ENCODE measurements around the gene OR2V1. TPM values are rescaled to one million over a fixed set of nuclear protein-coding genes. Genes with fewer than 3 reads are reported as not detected.

The OR2V1 gene
- polyA plus RNA-seq, 1 donor (not counting 4 experiments of a cell fraction or from before 2014, with no cell fraction given), result not detected

- Histone ChIP-seq H3K27me3 (ENCODE audit: control insufficient read depth, extremely low read depth, insufficient read depth, low read length) (no peaks in the 10 kb centered on the region), H3K79me2 (ENCODE audit: control insufficient read depth, insufficient read depth, low read length) (no peaks in the 10 kb centered on the region), H3K36me3 (ENCODE audit: control insufficient read depth in 2 of 2, extremely low read depth in 1 of 2, insufficient read depth in 2 of 2, low read length in 2 of 2) (no peaks in the 10 kb centered on the region), H3K9me3 (ENCODE audit: control insufficient read depth, low read depth, low read length) (no peaks in the 10 kb centered on the region), H4K20me1 (ENCODE audit: control insufficient read depth, extremely low read depth, insufficient read depth, low read length) (no peaks in the 10 kb centered on the region), H3K9me1 (ENCODE audit: control insufficient read depth, extremely low read depth, insufficient read depth, low read length) (no peaks in the 10 kb centered on the region), H3K4me2 (ENCODE audit: control insufficient read depth, extremely low read depth, insufficient read depth, low read depth, low read length) (no peak overlapping the region), H3K27ac (ENCODE audit: control insufficient read depth, insufficient read depth, low read length) (no peak overlapping the region), H3K4me1 (ENCODE audit: control insufficient read depth, extremely low read depth, insufficient read depth, low read length) (peaks cover 12% of the 10 kb centered on the region), H3K4me3 (ENCODE audit: control insufficient read depth in 2 of 3, extremely low read depth in 1 of 3, insufficient read depth in 2 of 3, low read depth in 1 of 3, low read length in 3 of 3) (no peak overlapping the region), H3K9ac (ENCODE audit: control insufficient read depth, extremely low read depth, insufficient read depth, low read length) (no peak overlapping the region), H2AFZ (ENCODE audit: control insufficient read depth, low read length) (no peak overlapping the region)
- dilution Hi-C loops (cut with MboI; ENCODE audit: extremely low pct_ligation_motif_present, low sequenced_read_pairs), result no loop called here
- DNase-seq (ENCODE audit: low read depth, low spot score) (no peak), FAIRE-seq (no peak)
- TF ChIP-seq CTCF (optimal IDR thresholded peaks at IDR 0.05 in 1 of 3, IDR thresholded peaks at IDR 0.05 in 1 of 3, conservative IDR thresholded peaks at IDR 0.05 in 1 of 3; ENCODE audit: extremely low read depth in 1 of 3, insufficient read depth in 2 of 3, low read length in 3 of 3) (no peak), EZH2 (IDR thresholded peaks at IDR 0.05; ENCODE audit: low read length) (no peak)
These were observed 27.9 kb upstream of the OR2V1 start for GRCh38 chr5:181158869-181159268.

- H3K9me1 ChIP-seq (ENCODE audit: control insufficient read depth, extremely low read depth, insufficient read depth, low read length), result no peaks in the 10 kb centered on the region
- H3K79me2 ChIP-seq (ENCODE audit: control insufficient read depth, insufficient read depth, low read length), result no peaks in the 10 kb centered on the region
- no peak overlapping the region for H2AFZ ChIP-seq (ENCODE audit: control insufficient read depth, low read length)
- no peak overlapping the region for H3K9ac ChIP-seq (ENCODE audit: control insufficient read depth, extremely low read depth, insufficient read depth, low read length)
- no peaks in the 10 kb centered on the region for H3K27me3 ChIP-seq (ENCODE audit: control insufficient read depth, extremely low read depth, insufficient read depth, low read length)
- DNase-seq (ENCODE audit: low read depth, low spot score), result no peak
- H3K4me1 ChIP-seq (ENCODE audit: control insufficient read depth, extremely low read depth, insufficient read depth, low read length), result peaks cover 12% of the 10 kb centered on the region
- H3K9me3 ChIP-seq (ENCODE audit: control insufficient read depth, low read depth, low read length), result no peaks in the 10 kb centered on the region
- TF ChIP-seq CTCF (optimal IDR thresholded peaks at IDR 0.05 in 1 of 3, IDR thresholded peaks at IDR 0.05 in 1 of 3, conservative IDR thresholded peaks at IDR 0.05 in 1 of 3; ENCODE audit: extremely low read depth in 1 of 3, insufficient read depth in 2 of 3, low read length in 3 of 3) (no peak), EZH2 (IDR thresholded peaks at IDR 0.05; ENCODE audit: low read length) (no peak)
- dilution Hi-C loops (cut with MboI; ENCODE audit: extremely low pct_ligation_motif_present, low sequenced_read_pairs), result no loop called here
- no peaks in the 10 kb centered on the region for H3K36me3 ChIP-seq (ENCODE audit: control insufficient read depth in 2 of 2, extremely low read depth in 1 of 2, insufficient read depth in 2 of 2, low read length in 2 of 2)
- H3K4me3 ChIP-seq (ENCODE audit: control insufficient read depth in 2 of 3, extremely low read depth in 1 of 3, insufficient read depth in 2 of 3, low read depth in 1 of 3, low read length in 3 of 3), result no peak overlapping the region
- no peak overlapping the region for H3K4me2 ChIP-seq (ENCODE audit: control insufficient read depth, extremely low read depth, insufficient read depth, low read depth, low read length)
- FAIRE-seq, result no peak
- no peak overlapping the region for H3K27ac ChIP-seq (ENCODE audit: control insufficient read depth, insufficient read depth, low read length)
- H4K20me1 ChIP-seq (ENCODE audit: control insufficient read depth, extremely low read depth, insufficient read depth, low read length), result no peaks in the 10 kb centered on the region
These were observed 25.8 kb upstream of the OR2V1 start for GRCh38 chr5:181156758-181157157.

Data from keratinocyte (primary cell).